Endothelial cell of umbilical vein (primary cell): ENCODE data around the gene CXXC4. TPM values are rescaled to one million over a fixed set of nuclear protein-coding genes. Genes with fewer than 3 reads are reported as not detected.

Source experiments
- Bru-seq: library from RNA; stranded (reverse); fragments of 400-500 nt; gene quantifications from one replicate; lab custom pipeline; 2021; lab: Mats Ljungman, UMichigan
- BruChase-seq, 2 experiments: library from RNA; stranded (reverse); fragments of 400-500 nt; gene quantifications; one replicate each; lab custom pipeline; 2021; lab: Mats Ljungman, UMichigan
- BruUV-seq: library from RNA; stranded (reverse); fragments of 400-500 nt; replicated peaks from 2 replicates; lab custom pipeline; 2021; lab: Mats Ljungman, UMichigan
- CTCF ChIA-PET: fragments of 300-600, 350-600 bp; sonication (Branson Sonifier 250); formaldehyde crosslinking; loops from one replicate; lab custom pipeline; 2021; ENCODE audit warnings: antibody characterized with exemption, inconsistent platforms; lab: Charles Lee
- POLR2A ChIA-PET: fragments of 300-600, 350-600 bp; sonication (Branson Sonifier 250); formaldehyde crosslinking; loops from one replicate; lab custom pipeline; 2021; ENCODE audit warnings: antibody characterized with exemption, inconsistent platforms; lab: Charles Lee
- DNase-seq: peaks from one replicate; pipeline ENCODE4 v3.0.0-alpha.2; 2011; ENCODE audit warnings: low read depth, low spot score
- FAIRE-seq: peaks from 2 replicates; lab custom pipeline; 2011; peaks lifted over from hg19 to GRCh38; lab: Jason Lieb, UNC
- H2AFZ ChIP-seq: 2 replicates; pipeline ENCODE4 v1.6.0; 2012; ENCODE audit warnings: low read depth, low read length, control low read depth, inconsistent platforms
- H3K27ac ChIP-seq: 2 replicates; pipeline ENCODE4 v1.5.1; 2011; ENCODE audit warnings: low read depth, mild to moderate bottlenecking, control low read depth, low read length, moderate library complexity; ENCODE audit not compliant: insufficient read depth
- H3K27me3 ChIP-seq, 2 experiments: 2 replicates each; pipeline versions ENCODE4 v1.6.0 to v1.6.1; 2011; ENCODE audit warnings: low read length in 2 of 2, mixed read lengths in 1 of 2; ENCODE audit not compliant: control insufficient read depth in 2 of 2, insufficient read depth in 2 of 2
- H3K36me3 ChIP-seq, 2 experiments: 2 replicates in 1 of 2; 3 replicates in 1 of 2; pipeline ENCODE4 v1.5.1; 2011; ENCODE audit warnings: low read length in 2 of 2, mild to moderate bottlenecking in 1 of 2, moderate library complexity in 1 of 2; ENCODE audit not compliant: control insufficient read depth in 2 of 2, insufficient read depth in 2 of 2; ENCODE audit errors: extremely low read depth in 1 of 2
- H3K4me1 ChIP-seq: 3 replicates; pipeline ENCODE4 v1.5.1; 2011; ENCODE audit warnings: mild to moderate bottlenecking, low read length; ENCODE audit not compliant: control insufficient read depth, insufficient read depth; ENCODE audit errors: extremely low read depth
- H3K4me2 ChIP-seq: 2 replicates; pipeline ENCODE4 v1.6.1; 2011; ENCODE audit warnings: low read length, control low read depth, mixed read lengths; ENCODE audit not compliant: insufficient read depth
- H3K4me3 ChIP-seq, 3 experiments: fragments of 200-600 bp in 1 of 3; sonication (generic), shearing (Covaris generic) in 1 of 3; replicated peaks in 1 of 3; 2 replicates each; pipeline ENCODE4 v1.5.1; 2011 to 2016; ENCODE audit warnings: control low read depth in 3 of 3, low read length in 3 of 3, mild to moderate bottlenecking in 2 of 3, inconsistent platforms in 1 of 3, low read depth in 1 of 3, moderate library complexity in 1 of 3; ENCODE audit not compliant: insufficient read depth in 1 of 3
- H3K79me2 ChIP-seq: 2 replicates; pipeline ENCODE4 v1.6.0; 2012; ENCODE audit warnings: low read length, inconsistent platforms; ENCODE audit not compliant: control insufficient read depth, insufficient read depth
- H3K9ac ChIP-seq: replicated peaks from 2 replicates; pipeline ENCODE3; 2011; ENCODE audit warnings: low read length, control low read depth; ENCODE audit not compliant: insufficient read depth; ENCODE audit errors: extremely low read depth
- H3K9me1 ChIP-seq: replicated peaks from 3 replicates; pipeline ENCODE4 v1.6.0; 2011; ENCODE audit warnings: mild to moderate bottlenecking, low read length; ENCODE audit not compliant: control insufficient read depth, insufficient read depth; ENCODE audit errors: extremely low read depth
- H3K9me3 ChIP-seq: replicated peaks from 2 replicates; pipeline ENCODE4 v1.5.1; 2012; ENCODE audit warnings: low read length, inconsistent platforms; ENCODE audit not compliant: control insufficient read depth, insufficient read depth
- H4K20me1 ChIP-seq: replicated peaks from 2 replicates; pipeline ENCODE3; 2011; ENCODE audit warnings: mild to moderate bottlenecking, low read length; ENCODE audit not compliant: control insufficient read depth, insufficient read depth; ENCODE audit errors: extremely low read depth
- CTCF ChIP-seq, 2 donors: IDR thresholded peaks; 1 replicate in 1 of 2; 2 replicates in 1 of 2; pipeline ENCODE4 v1.5.1; 2011; ENCODE audit warnings: low read length in 2 of 2, mild to moderate bottlenecking in 2 of 2, moderate library complexity in 2 of 2, control low read depth in 1 of 2, inconsistent platforms in 1 of 2, low read depth in 1 of 2; ENCODE audit not compliant: insufficient read depth in 1 of 2; ENCODE audit errors: extremely low read depth in 1 of 2
- EZH2 ChIP-seq: IDR thresholded peaks from 2 replicates; pipeline ENCODE4 v1.6.1; 2012; ENCODE audit warnings: borderline replicate concordance, low read depth, mild to moderate bottlenecking, moderate library complexity, low read length, inconsistent platforms; ENCODE audit not compliant: severe bottlenecking
- FOS ChIP-seq: IDR thresholded peaks from 2 replicates; pipeline ENCODE4 v1.6.1; 2011; ENCODE audit warnings: mild to moderate bottlenecking, low read length, moderate library complexity, borderline replicate concordance; ENCODE audit not compliant: insufficient read depth
- GATA2 ChIP-seq: IDR thresholded peaks from 2 replicates; pipeline ENCODE4 v1.7.0; 2011; ENCODE audit warnings: low read depth, mild to moderate bottlenecking, moderate library complexity, mixed read lengths, low read length; ENCODE audit not compliant: insufficient read length, insufficient read depth
- JUN ChIP-seq: IDR thresholded peaks from 2 replicates; pipeline ENCODE4 v1.6.1; 2011; ENCODE audit warnings: borderline replicate concordance, low read depth; ENCODE audit not compliant: insufficient read length, insufficient read depth
- MAX ChIP-seq: IDR thresholded peaks from 2 replicates; pipeline ENCODE4 v1.6.1; 2011; ENCODE audit not compliant: insufficient read depth, insufficient read length
- MYC ChIP-seq: IDR thresholded peaks from one replicate; pipeline ENCODE4 v1.6.1; 2011; ENCODE audit warnings: mild to moderate bottlenecking, low read depth, low read length
- POLR2A ChIP-seq: IDR thresholded peaks from 2 replicates; pipeline ENCODE4 v1.6.1; 2012; ENCODE audit warnings: low read depth, mild to moderate bottlenecking, control low read depth, low read length
- POLR2AphosphoS5 ChIP-seq: IDR thresholded peaks from 2 replicates; pipeline ENCODE4 v1.6.1; 2012; ENCODE audit warnings: low read depth, mild to moderate bottlenecking, control low read depth, low read length, moderate library complexity; ENCODE audit not compliant: insufficient read depth
- dilution Hi-C: fragments of 300-500 bp; cut with MboI; formaldehyde crosslinking; loops from one replicate; pipeline ENCODE4 v1.15.0; 2019; ENCODE audit warnings: low sequenced_read_pairs; ENCODE audit not compliant: extremely low pct_ligation_motif_present
- intact Hi-C: fragments of 100-400 bp; cut with micrococcal nuclease; formaldehyde crosslinking; loops from one replicate; pipeline ENCODE4 v1.10.0; 2022
- long read RNA-seq: library from polyadenylated mRNA; stranded (forward); transcript quantifications from one replicate; pipeline ENCODE4 v2.0.0, GENCODE V29; 2021
- polyA minus RNA-seq, 3 experiments: library from RNA; depleted of rRNA, polyadenylated mRNA; stranded (reverse); fragments of >200 nt; gene quantifications; 1 replicate in 1 of 3; 2 replicates in 2 of 3; pipeline ENCODE4 v1.2.3, GENCODE V29; 2011
- polyA plus RNA-seq, 4 experiments: library from polyadenylated mRNA; depleted of rRNA in 3 of 4; stranded (reverse) in 3 of 4; unstranded in 1 of 4; fragments of >200 nt; gene quantifications; 2 replicates each; pipeline versions ENCODE4 v1.2.1 to v1.2.3, GENCODE V29; 2011 to 2012; ENCODE audit warnings: missing spikeins in 1 of 4
- total RNA-seq: library from RNA; stranded (reverse); gene quantifications from 2 replicates; pipeline ENCODE4 v1.2.3, GENCODE V29; 2021

CXXC4 gene
- total RNA-seq (not detected in 2 replicates), polyA plus RNA-seq (not detected in 2 replicates), polyA minus RNA-seq (not detected in 2 replicates), Bru-seq, nascent RNA (percentile 6 among the genes with signal in this experiment), BruChase-seq, experiment 1, labeled RNA remaining after a 6-hour chase (percentile 14 among the genes with signal in this experiment), BruChase-seq, experiment 2, labeled RNA remaining after a 2-hour chase (percentile 23 among the genes with signal in this experiment)
- polyA plus RNA-seq (2011; cell fraction: cytosol; rRNA removed): not detected in 2 replicates
- not detected in 2 replicates for polyA plus RNA-seq (2011; cell fraction: nucleus; rRNA removed)
- not detected in 2 replicates for polyA plus RNA-seq (2012)
- polyA minus RNA-seq (2011; cell fraction: cytosol; rRNA and poly(A)+ RNA removed): not detected
- polyA minus RNA-seq (2011; cell fraction: nucleus; rRNA and poly(A)+ RNA removed): not detected in 2 replicates
- long read RNA-seq: 0 reads

- peak within 1 kb of the TSS; percentile 15 to 63 (median 58) for H3K4me3 ChIP-seq
- H4K20me1 ChIP-seq: no peaks in the 10 kb centered on the region
- H3K9ac ChIP-seq: no peak within 1 kb of the TSS
- H3K4me1 ChIP-seq: peaks cover 11% of the 10 kb centered on the region
- TF ChIP-seq EZH2: no peak
- no peak for TF ChIP-seq FOS
- no peaks in the 10 kb centered on the region for H3K79me2 ChIP-seq
- H3K36me3 ChIP-seq: no peaks in the 10 kb centered on the region
- dilution Hi-C loops: no loop called here
- intact Hi-C loops: no loop called here
- ChIA-PET POLR2A (no interaction called here), CTCF (no interaction called here)
- peak within 1 kb of the TSS; percentile 96 for H2AFZ ChIP-seq
- H3K4me2 ChIP-seq: peak within 1 kb of the TSS; percentile 94
- no peaks in the 10 kb centered on the region for H3K9me1 ChIP-seq
- H3K27me3 ChIP-seq: peaks cover 9 to 39% of the 10 kb centered on the region in 2 experiments
- FAIRE-seq: peak; percentile 15
- BruUV-seq: no TSS peak
- peak; percentile 16 for DNase-seq
- no peaks in the 10 kb centered on the region for H3K9me3 ChIP-seq
- H3K27ac ChIP-seq: no peak within 1 kb of the TSS
Observed at GRCh38 chr4:104494822-104495559, at the start of gene CXXC4. CXXC4 (minus strand) TSS chr4:104494894; CDS start chr4:104491802, 3,092 bp downstream.

- Histone ChIP-seq H3K27me3 (no peaks in the 10 kb centered on the region), H2AFZ (no peak overlapping the region), H3K9me1 (no peaks in the 10 kb centered on the region), H3K4me2 (no peak overlapping the region), H3K4me1 (no peaks in the 10 kb centered on the region), H3K9ac (no peak overlapping the region), H3K27ac (no peak overlapping the region), H3K9me3 (peaks cover under 1% of the 10 kb centered on the region), H3K36me3 (no peaks in the 10 kb centered on the region), H4K20me1 (no peaks in the 10 kb centered on the region), H3K79me2 (no peaks in the 10 kb centered on the region), H3K4me3 (no peak overlapping the region)
- FAIRE-seq: no peak
- ChIA-PET CTCF (no interaction called here), POLR2A (no interaction called here)
- intact Hi-C loops: no loop called here
- BruUV-seq: no TSS peak
- DNase-seq: no peak
- TF ChIP-seq MAX (no peak), FOS (no peak), POLR2A (no peak), EZH2 (no peak), CTCF (IDR thresholded peaks at IDR 0.05; ENCODE audit: extremely low read depth in 1 of 2, insufficient read depth in 1 of 2, low read depth in 1 of 2, low read length in 2 of 2) (no peak), MYC (no peak), GATA2 (no peak), POLR2AphosphoS5 (no peak), JUN (no peak)
- dilution Hi-C loops: no loop called here
Observed at GRCh38 chr4:104533156-104533555, 38.5 kb upstream of the CXXC4 start.
